Muscle of leg (tissue), 11 donors: ENCODE data around the gene RALA. TPM values are rescaled to one million over a fixed set of nuclear protein-coding genes. Genes with fewer than 3 reads are reported as not detected.

Source experiments
- DNase-seq: peaks from one replicate; pipeline ENCODE4 v3.0.0; 2013
- H3K27ac ChIP-seq: one replicate; pipeline ENCODE4 v1.5.1; 2013; ENCODE audit warnings: mild to moderate bottlenecking, low read length, control low read depth
- H3K27me3 ChIP-seq: one replicate; pipeline ENCODE4 v1.6.1; 2013; ENCODE audit warnings: low read length; ENCODE audit not compliant: control insufficient read depth, insufficient read depth
- H3K36me3 ChIP-seq: one replicate; pipeline ENCODE4 v1.6.1; 2013; ENCODE audit warnings: low read length; ENCODE audit not compliant: control insufficient read depth, insufficient read depth
- H3K4me1 ChIP-seq: one replicate; pipeline ENCODE4 v1.6.1; 2013; ENCODE audit warnings: low read length; ENCODE audit not compliant: control insufficient read depth, insufficient read depth
- H3K4me3 ChIP-seq: one replicate; pipeline ENCODE4 v1.5.1; 2013; ENCODE audit warnings: low read length, control low read depth
- H3K9me3 ChIP-seq: replicated peaks from 2 replicates; pipeline ENCODE4 v1.6.1; 2013; ENCODE audit warnings: low read depth, low read length; ENCODE audit not compliant: control insufficient read depth
- WGBS: methylation state at CpG from one replicate; pipeline ENCODE4 v1.1.5; 2013; ENCODE audit warnings: missing lambda C conversion rate; ENCODE audit not compliant: insufficient coverage; 5-methylcytosine and 5-hydroxymethylcytosine counted together
- polyA plus RNA-seq, 8 donors: library from polyadenylated mRNA; unstranded; fragments of 120-200 nt; gene quantifications; one replicate each; pipeline versions ENCODE4 v1.2.1 to v1.2.3, GENCODE V29; 2013; ENCODE audit warnings: inconsistent platforms in 1 of 8, low replicate concordance in 1 of 8; ENCODE audit not compliant: insufficient read length in 8 of 8, insufficient read depth in 1 of 8
- total RNA-seq: library from RNA; stranded (reverse); fragments of 120-200 nt; gene quantifications from one replicate; pipeline ENCODE4 v1.2.4, GENCODE V29; 2013

Gene RALA
- total and polyA plus RNA-seq, 9 donors: 16.1 to 68.5 (median 52.0) TPM

DNA sequence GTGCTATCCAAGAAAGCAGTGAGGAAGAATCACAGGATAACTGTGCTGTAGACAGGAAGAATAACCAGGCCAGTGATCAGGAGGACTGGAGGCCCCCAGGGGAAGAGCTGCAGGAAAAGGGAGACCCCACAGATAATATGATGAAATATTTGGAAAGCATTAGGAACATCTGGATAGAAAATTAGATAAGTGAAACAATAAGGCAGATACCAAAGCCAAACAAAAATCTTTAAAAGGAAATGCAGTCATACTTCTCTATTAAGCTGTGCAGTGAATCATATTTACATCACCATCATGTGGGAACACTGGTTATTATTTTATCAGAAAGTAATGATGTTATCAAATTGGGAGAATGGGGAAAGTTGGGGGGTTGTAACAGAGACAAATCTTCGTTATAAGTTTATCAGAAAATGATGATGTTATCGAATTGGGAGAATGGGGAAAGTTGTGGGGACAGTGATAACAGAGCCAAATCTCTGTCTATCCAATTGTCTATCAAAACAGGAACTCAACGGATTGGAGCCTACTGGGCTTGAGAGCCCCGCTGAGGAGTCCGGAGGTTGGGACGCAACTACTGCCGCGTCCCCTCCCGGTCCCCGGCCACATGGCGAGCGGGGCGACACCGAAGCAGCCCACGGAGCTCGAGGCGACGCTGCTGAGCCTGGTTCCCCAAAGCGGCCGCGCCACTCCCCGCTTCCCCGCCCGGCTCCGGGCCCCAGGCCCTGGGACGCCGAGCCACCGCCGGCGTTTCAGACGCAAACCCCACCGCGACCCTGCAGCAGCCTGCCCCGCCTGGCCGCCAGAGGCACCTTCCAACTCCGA is 14.0 kb upstream of the RALA start:
- H3K27ac ChIP-seq: peak overlapping the region; percentile 80
- no peaks in the 10 kb centered on the region for H3K36me3 ChIP-seq
- H3K27me3 ChIP-seq: no peaks in the 10 kb centered on the region
- peak overlapping the region; percentile 24 for H3K4me3 ChIP-seq
- peak; percentile 94 for DNase-seq
- H3K9me3 ChIP-seq: no peaks in the 10 kb centered on the region
- H3K4me1 ChIP-seq: peaks cover 5% of the 10 kb centered on the region
- WGBS: under 1% methylated on average over 32 of the region's 36 CpGs

DNA sequence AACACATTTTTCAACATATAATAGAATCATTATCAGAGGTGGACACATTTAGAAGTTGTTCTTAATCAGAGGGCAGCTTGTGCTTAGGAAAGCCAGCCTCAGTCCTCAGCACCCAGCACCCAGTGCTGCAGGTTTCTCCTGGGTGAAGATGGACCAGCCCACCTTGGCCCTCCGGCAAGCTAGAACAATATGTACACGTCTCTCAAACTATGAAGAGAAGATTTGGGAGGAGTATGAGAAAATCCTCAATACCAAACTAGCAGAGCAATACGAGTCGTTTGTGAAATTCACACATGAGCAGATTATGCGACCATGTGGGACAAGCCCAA is 13.5 kb upstream of the RALA start:
- Histone ChIP-seq H3K27ac (peak overlapping the region; percentile 80), H3K9me3 (no peaks in the 10 kb centered on the region), H3K4me3 (peak overlapping the region; percentile 24), H3K36me3 (no peaks in the 10 kb centered on the region), H3K4me1 (peaks cover 5% of the 10 kb centered on the region), H3K27me3 (no peaks in the 10 kb centered on the region)
- no peak for DNase-seq
- 56% methylated on average over 3 of the region's 5 CpGs for WGBS

DNA sequence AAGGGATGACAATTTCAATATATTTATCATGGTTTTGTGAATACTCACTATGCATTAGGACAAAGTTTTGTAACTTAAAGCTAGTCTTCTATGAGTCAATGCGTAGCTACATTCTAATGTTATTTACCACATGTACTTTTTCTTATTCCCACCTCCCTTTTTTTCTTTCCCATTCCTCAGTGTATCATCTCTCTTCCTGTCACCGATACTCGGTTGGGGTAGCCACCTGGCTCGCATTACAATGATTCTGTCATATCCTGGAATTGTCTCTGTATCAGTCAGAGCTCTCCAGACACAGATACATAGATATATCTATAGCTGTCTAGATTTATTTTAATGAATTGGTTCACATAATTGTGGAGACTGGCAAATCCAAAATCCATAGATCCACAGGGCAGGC is 9.8 kb upstream of the RALA start:
- Histone ChIP-seq H3K9me3 (no peaks in the 10 kb centered on the region), H3K36me3 (no peaks in the 10 kb centered on the region), H3K27me3 (no peaks in the 10 kb centered on the region), H3K4me1 (peaks cover 5% of the 10 kb centered on the region), H3K4me3 (no peak overlapping the region), H3K27ac (no peak overlapping the region)
- 78% methylated on average over 1 of the region's 4 CpGs for WGBS
- DNase-seq: no peak

DNA sequence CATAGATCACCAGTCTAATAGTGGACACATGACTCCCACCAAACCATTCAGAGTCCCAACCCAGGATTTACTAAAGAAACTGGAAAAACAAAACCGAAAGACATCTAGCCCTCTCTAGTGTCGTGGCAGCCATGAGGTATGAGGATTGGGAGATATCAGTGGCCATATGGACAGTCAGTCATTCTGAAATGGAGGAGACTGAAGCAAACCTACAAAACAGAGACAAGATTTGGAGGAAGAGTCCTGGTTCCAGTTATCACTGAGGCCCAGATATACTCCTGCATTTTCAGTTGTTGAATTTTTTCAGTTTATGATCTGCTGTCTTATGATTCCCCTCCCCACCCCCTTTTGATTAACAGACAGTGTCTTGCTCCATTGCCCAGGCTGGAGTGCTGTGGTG is 9.1 kb upstream of the RALA start:
- no CpG with 5 or more reads among the region's 2 CpGs for WGBS
- Histone ChIP-seq H3K9me3 (no peaks in the 10 kb centered on the region), H3K4me3 (no peak overlapping the region), H3K27ac (no peak overlapping the region), H3K27me3 (no peaks in the 10 kb centered on the region), H3K4me1 (peaks cover 5% of the 10 kb centered on the region), H3K36me3 (no peaks in the 10 kb centered on the region)
- no peak for DNase-seq

DNA sequence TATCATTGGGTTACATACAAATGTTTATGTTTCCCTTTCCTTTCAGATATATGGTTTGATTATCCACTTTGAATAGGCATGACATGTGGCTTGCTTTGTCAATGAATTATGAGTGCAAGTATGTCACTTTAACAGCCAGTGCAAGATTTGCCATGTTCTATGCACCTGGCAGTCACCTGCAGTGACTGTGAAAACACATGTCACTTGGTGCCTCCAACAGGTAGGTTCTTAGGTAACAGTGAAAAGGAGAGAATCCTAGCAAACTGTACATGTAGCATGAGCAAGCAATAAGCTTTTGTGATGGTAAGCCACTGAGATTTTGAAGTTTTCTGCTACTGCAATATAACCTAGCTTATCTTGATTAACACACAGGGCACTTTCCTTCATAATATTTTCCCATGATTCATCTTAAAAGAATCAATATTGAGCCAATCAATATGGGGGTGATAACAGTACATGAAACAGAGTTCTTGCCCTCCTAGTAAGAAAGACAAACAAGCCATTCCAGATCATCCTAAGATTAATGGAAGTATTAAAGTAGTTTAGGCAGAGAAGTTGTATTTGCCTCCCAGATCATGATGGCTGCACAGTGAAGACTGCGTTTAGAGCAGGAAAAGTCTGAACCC is 7.9 kb upstream of the RALA start:
- H3K36me3 ChIP-seq: no peaks in the 10 kb centered on the region
- no peaks in the 10 kb centered on the region for H3K9me3 ChIP-seq
- no CpG with 5 or more reads among the region's 1 CpG for WGBS
- H3K4me3 ChIP-seq: no peak overlapping the region
- H3K27ac ChIP-seq: no peak overlapping the region
- H3K27me3 ChIP-seq: no peaks in the 10 kb centered on the region
- no peak for DNase-seq
- no peaks in the 10 kb centered on the region for H3K4me1 ChIP-seq

DNA sequence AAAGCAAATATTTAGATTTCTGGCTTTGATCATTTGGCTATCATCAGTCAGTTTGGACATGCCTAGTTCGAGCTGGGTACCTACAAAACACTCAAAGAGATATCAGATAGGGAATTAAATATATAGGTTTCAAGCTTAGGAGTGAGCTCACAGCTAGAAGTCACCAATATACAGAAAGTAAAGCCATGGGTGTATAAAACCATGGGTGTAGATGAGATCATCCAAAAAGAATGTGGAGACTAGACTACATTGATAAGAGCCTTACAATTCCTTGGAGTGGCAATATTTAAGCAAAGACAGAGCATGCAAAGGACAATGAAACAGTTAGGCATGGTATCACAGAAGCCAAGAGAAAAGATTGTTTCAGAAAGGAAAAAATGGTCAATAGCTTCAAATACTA is 7.2 kb upstream of the RALA start:
- Histone ChIP-seq H3K27ac (no peak overlapping the region), H3K9me3 (no peaks in the 10 kb centered on the region), H3K27me3 (no peaks in the 10 kb centered on the region), H3K36me3 (no peaks in the 10 kb centered on the region), H3K4me1 (no peaks in the 10 kb centered on the region), H3K4me3 (no peak overlapping the region)
- DNase-seq: no peak
- no CpG with 5 or more reads among the region's 1 CpG for WGBS

DNA sequence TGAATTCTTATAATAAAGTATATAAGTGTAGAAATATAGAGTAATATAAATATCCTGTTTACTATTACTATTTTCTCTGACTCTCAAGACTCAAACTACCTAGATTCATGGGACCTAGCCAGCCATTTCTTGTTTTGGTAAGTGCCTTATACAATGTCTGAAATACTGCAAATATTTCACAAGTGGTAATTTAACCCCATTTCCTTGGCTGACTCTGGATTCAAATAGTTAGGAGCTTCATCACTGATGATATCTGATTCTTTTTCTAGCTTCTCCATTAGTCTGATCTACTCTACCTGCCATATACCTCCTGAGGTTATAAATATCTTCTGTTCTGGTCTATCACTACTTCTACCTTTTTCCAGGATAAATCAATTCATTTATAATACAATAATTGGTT is 6.4 kb upstream of the RALA start:
- Histone ChIP-seq H3K4me3 (no peak overlapping the region), H3K36me3 (no peaks in the 10 kb centered on the region), H3K27ac (no peak overlapping the region), H3K9me3 (no peaks in the 10 kb centered on the region), H3K4me1 (peaks cover under 1% of the 10 kb centered on the region), H3K27me3 (no peaks in the 10 kb centered on the region)
- no peak for DNase-seq

DNA sequence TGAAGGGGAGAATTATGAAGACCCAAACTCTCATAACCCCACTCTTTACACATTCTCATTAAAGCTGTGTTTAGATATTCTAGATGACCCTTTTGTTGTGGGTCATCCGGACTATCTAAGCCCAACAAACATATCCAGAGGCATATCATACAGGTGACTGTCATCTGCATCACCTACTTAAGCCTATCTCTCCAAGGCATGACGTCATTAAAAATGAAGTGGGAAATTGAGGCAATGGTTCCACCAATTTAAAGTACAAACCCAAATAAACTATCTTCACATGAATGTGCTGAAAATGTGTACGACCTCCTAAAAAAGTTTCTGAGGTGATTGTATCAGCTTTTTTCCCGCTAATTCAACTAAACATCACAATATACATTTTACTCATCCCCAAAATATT is 4.5 kb upstream of the RALA start:
- no CpG with 5 or more reads among the region's 4 CpGs for WGBS
- Histone ChIP-seq H3K4me3 (no peak overlapping the region), H3K9me3 (no peaks in the 10 kb centered on the region), H3K27me3 (no peaks in the 10 kb centered on the region), H3K27ac (no peak overlapping the region), H3K36me3 (no peaks in the 10 kb centered on the region), H3K4me1 (peaks cover 10% of the 10 kb centered on the region)
- DNase-seq: no peak

DNA sequence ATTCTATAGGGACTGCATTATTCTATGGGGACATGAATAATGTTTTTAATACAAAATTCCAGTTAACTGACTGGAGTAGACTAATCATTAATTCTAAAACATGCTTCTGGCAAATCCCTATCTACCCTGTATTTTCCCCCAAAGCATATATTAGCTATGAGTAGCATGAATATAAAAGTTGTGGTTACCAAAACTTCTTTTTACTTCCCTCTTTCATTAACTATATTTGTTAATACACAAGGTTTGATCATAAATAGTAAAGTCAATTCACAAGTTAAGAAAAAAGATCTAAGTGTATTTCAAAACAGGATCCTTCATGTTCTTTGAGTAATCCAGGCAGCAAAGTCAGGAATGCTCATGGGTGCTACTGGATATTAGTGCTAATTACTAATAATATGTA is 2.9 kb upstream of the RALA start:
- Histone ChIP-seq H3K4me3 (no peak overlapping the region), H3K27ac (no peak overlapping the region), H3K4me1 (peaks cover 13% of the 10 kb centered on the region), H3K9me3 (no peaks in the 10 kb centered on the region), H3K36me3 (no peaks in the 10 kb centered on the region), H3K27me3 (no peaks in the 10 kb centered on the region)
- no peak for DNase-seq

DNA sequence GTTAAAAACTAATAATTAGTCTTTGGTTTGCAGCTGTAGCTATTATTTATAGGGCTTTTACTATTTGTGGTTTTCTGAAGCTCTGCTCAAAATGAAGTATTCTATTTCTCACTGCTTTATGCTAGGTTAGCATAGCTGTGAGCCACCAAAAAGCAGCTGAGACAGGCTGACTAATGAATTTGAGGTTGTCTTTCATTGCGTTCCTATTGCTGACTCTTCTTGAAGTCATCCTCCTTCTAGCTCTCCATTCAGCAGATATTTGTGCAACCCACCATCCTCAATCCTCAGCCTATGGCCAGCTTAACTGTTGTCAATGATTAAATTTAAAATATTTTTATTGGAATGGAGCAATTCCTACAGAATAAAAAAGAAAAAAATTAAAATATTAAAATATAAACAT is 2.1 kb upstream of the RALA start:
- Histone ChIP-seq H3K4me3 (no peak overlapping the region), H3K27me3 (no peaks in the 10 kb centered on the region), H3K27ac (no peak overlapping the region), H3K4me1 (peaks cover 14% of the 10 kb centered on the region), H3K36me3 (no peaks in the 10 kb centered on the region), H3K9me3 (no peaks in the 10 kb centered on the region)
- no CpG with 5 or more reads among the region's 1 CpG for WGBS
- no peak for DNase-seq
